22Rv1 (cell line): ENCODE measurements around the gene XXYLT1.

ENCODE experiments used
- ZFX ChIP-seq: fragments of 450-650 bp; IDR thresholded peaks from 2 replicates; pipeline ENCODE4 v1.6.1; 2017; ENCODE audit warnings: antibody characterized with exemption, borderline replicate concordance
- TF ChIP-seq, protein P1 (sequence below): fragments of 450-650 bp; IDR thresholded peaks from 2 replicates; pipeline ENCODE4 v1.5.1; 2017; ENCODE audit warnings: mild to moderate bottlenecking

DNA sequence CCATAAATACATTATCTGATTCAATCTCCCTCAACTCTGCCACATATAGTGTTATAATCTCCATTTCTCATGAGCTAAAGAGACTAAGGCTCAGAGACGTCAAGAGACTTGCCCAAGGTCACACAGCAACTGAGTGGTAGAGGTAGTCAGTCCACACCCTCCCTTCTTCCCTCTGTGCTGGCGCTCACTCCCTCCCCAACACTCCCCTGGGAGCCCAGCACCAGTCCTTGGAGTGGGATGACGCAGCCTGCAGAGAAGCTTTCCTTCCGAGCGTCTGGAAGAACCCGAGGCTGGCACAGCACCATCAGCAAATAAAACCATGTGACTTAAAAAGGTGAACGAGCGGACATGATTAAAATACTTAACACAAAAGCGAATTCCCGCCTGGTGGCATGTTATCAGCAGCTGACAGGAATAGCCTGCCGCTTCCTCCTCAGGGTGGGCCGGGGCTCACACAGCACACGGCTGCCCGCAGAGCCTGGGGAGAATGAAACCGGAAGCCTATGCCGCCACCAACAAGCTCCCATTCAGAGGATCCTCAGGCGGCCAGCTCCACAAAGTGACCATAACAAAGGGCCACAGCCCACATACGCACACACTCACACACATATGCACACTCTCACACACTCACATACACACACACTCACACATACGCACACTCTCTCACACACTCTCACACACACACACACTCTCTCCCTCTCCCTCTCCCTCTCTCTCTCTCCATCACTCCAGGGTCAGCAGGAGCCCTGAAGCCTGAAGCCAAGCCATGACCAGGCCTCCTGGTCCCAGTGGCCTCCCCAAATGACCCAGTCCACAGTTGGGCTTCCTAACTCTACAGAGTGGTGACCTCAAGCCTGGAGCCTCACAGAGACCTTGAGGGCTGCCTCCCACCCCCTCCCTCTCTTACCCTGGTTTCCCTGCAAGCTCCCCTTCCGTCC is 120.5 kb downstream of the XXYLT1 start:
- TF ChIP-seq, protein P1, sequence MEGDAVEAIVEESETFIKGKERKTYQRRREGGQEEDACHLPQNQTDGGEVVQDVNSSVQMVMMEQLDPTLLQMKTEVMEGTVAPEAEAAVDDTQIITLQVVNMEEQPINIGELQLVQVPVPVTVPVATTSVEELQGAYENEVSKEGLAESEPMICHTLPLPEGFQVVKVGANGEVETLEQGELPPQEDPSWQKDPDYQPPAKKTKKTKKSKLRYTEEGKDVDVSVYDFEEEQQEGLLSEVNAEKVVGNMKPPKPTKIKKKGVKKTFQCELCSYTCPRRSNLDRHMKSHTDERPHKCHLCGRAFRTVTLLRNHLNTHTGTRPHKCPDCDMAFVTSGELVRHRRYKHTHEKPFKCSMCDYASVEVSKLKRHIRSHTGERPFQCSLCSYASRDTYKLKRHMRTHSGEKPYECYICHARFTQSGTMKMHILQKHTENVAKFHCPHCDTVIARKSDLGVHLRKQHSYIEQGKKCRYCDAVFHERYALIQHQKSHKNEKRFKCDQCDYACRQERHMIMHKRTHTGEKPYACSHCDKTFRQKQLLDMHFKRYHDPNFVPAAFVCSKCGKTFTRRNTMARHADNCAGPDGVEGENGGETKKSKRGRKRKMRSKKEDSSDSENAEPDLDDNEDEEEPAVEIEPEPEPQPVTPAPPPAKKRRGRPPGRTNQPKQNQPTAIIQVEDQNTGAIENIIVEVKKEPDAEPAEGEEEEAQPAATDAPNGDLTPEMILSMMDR = no peak
- TF ChIP-seq ZFX = no peak
